ENCODE measurements around the gene PURB.
"Not testable (repeated sequence)": the region's sequence is repeated elsewhere in the genome, so short reads cannot be mapped to it uniquely, and the experiment has no call there.

PURB gene

GRCh38 chr7:44853391-44853790 lies 31.9 kb downstream of the PURB start:
- DNase-seq (ENCODE audit: low read depth in 2 of 2) = no peak

GRCh38 chr7:44852590-44852989 lies 32.7 kb downstream of the PURB start:
- DNase-seq (ENCODE audit: low read depth in 2 of 2) = no peak

- no peak for DNase-seq (ENCODE audit: low read depth in 2 of 2)
Observed at GRCh38 chr7:44849885-44850544, 35.3 kb downstream of the PURB start.

GRCh38 chr7:44849259-44849884 lies 36.0 kb downstream of the PURB start:
- DNase-seq (ENCODE audit: low read depth in 2 of 2) = no peak

GRCh38 chr7:44847920-44848634 lies 37.3 kb downstream of the PURB start, which contains the start of gene H2AZ2:
Gene H2AZ2 (minus strand): TSS chr7:44848087. CDS start chr7:44847971, 116 bp downstream.
- peak; percentile 100 for DNase-seq (ENCODE audit: low read depth in 2 of 2)

- DNase-seq (ENCODE audit: low read depth in 2 of 2) = peak; percentile 69 to 74
Observed at GRCh38 chr7:44847509-44847919, 37.8 kb downstream of the PURB start.

- no peak for DNase-seq (ENCODE audit: low read depth in 2 of 2)
Observed at GRCh38 chr7:44846816-44847508, 38.4 kb downstream of the PURB start.

GRCh38 chr7:44846390-44846789 lies 38.9 kb downstream of the PURB start:
- not testable (repeated sequence) for DNase-seq (ENCODE audit: low read depth in 2 of 2)

- no peak for DNase-seq (ENCODE audit: low read depth in 2 of 2)
Observed at GRCh38 chr7:44845451-44845850, 39.9 kb downstream of the PURB start.

- DNase-seq (ENCODE audit: low read depth in 2 of 2) = not testable (repeated sequence)
Observed at GRCh38 chr7:44843440-44843839, 41.9 kb downstream of the PURB start.

- not testable (repeated sequence) for DNase-seq (ENCODE audit: low read depth in 2 of 2)
Observed at GRCh38 chr7:44842675-44843074, 42.7 kb downstream of the PURB start.

- DNase-seq (ENCODE audit: low read depth in 2 of 2) = no peak
Observed at GRCh38 chr7:44838751-44839150, 46.6 kb downstream of the PURB start.

GRCh38 chr7:44827567-44827966 lies 57.8 kb downstream of the PURB start:
- no peak for DNase-seq (ENCODE audit: low read depth in 2 of 2)
